ENCODE measurements around the gene MRPL16. TPM values are rescaled to one million over a fixed set of nuclear protein-coding genes. Genes with fewer than 3 reads are reported as not detected.
A peak's percentile ranks its signal among the peaks of the same experiment; 100 is the strongest.

The MRPL16 gene
- polyA plus RNA-seq, 1 of the 3 experiments (the other 2 are of a cell fraction) = 77.6 TPM

DNA sequence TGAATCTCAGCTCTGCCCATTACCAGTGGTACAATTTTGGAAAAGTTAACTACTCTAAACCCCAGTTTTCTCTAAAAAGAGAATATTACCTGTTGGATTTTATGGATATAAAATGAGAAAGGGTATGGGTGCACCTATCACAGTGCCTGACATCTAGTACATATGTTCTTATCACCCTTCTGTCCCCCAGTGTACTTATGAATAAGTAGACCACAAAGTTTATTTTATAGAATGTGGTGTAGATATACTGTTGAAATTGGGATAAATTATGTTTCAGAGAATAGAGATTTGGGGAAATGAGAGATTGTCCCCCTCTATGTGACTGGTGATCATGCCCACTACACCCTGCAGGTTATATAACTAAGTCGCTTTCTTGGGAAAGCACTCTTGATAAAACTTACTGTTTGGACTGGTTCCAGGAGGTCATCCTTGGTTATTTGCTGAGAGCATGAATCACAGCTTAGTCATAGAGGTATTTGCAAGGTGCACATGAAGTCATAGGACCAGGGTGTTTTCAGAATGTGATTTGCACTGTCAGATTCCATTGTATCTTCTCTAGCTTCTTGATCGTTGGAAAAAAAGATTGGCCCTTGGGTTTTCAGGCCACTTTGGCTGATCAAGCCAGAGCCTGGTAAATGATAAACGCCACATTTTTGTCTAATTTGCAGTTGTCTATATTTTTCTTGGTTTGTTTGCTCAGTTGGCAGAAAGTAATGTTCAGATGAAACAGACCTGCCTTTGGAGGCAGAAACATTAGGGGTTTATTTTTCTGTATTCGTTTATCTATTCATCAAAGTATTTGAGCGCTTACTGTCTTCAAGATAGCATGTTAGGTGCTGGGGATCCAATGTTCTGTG lies 34.1 kb downstream of the MRPL16 start (continued):
- TF ChIP-seq MEF2A (IDR thresholded peaks at IDR 0.05; ENCODE audit: borderline replicate concordance, low read depth) (no peak), JUND (IDR thresholded peaks at IDR 0.05) (peak; percentile 86), RCOR1 (IDR thresholded peaks at IDR 0.05; ENCODE audit: low read length) (no peak), TCF12 (IDR thresholded peaks at IDR 0.05) (peak; percentile 71), NFIC (IDR thresholded peaks at IDR 0.05; ENCODE audit: borderline replicate concordance) (peak; percentile 90), ELF1 (IDR thresholded peaks at IDR 0.05) (no peak), SIN3A (IDR thresholded peaks at IDR 0.05; ENCODE audit: borderline replicate concordance, low read depth, low read length) (no peak; the same call in 1 of the 2 replicates), EZH2phosphoT487 (IDR thresholded peaks at IDR 0.05; ENCODE audit: borderline replicate concordance, low read depth) (no peak), TEAD4 (IDR thresholded peaks at IDR 0.05; ENCODE audit: borderline replicate concordance, insufficient read depth) (0 out of 2 replicates have a peak, but pooled peaks have one; percentile 13), GABPA (IDR thresholded peaks at IDR 0.05; ENCODE audit: low read depth) (no peak), EP300 (IDR thresholded peaks at IDR 0.05; ENCODE audit: borderline replicate concordance in 1 of 2, low read depth in 1 of 2, low read length in 1 of 2) (0 out of 4 replicates have a peak, but pooled peaks of 1 of the 2 experiments have one; percentile 13), FOXM1 (IDR thresholded peaks at IDR 0.05; ENCODE audit: low read depth) (no peak), TAF1 (IDR thresholded peaks at IDR 0.05; ENCODE audit: borderline replicate concordance, low read depth, low read length) (no peak), RAD21 (IDR thresholded peaks at IDR 0.05; ENCODE audit: low read length) (no peak)
- TF ChIP-seq, protein P1, sequence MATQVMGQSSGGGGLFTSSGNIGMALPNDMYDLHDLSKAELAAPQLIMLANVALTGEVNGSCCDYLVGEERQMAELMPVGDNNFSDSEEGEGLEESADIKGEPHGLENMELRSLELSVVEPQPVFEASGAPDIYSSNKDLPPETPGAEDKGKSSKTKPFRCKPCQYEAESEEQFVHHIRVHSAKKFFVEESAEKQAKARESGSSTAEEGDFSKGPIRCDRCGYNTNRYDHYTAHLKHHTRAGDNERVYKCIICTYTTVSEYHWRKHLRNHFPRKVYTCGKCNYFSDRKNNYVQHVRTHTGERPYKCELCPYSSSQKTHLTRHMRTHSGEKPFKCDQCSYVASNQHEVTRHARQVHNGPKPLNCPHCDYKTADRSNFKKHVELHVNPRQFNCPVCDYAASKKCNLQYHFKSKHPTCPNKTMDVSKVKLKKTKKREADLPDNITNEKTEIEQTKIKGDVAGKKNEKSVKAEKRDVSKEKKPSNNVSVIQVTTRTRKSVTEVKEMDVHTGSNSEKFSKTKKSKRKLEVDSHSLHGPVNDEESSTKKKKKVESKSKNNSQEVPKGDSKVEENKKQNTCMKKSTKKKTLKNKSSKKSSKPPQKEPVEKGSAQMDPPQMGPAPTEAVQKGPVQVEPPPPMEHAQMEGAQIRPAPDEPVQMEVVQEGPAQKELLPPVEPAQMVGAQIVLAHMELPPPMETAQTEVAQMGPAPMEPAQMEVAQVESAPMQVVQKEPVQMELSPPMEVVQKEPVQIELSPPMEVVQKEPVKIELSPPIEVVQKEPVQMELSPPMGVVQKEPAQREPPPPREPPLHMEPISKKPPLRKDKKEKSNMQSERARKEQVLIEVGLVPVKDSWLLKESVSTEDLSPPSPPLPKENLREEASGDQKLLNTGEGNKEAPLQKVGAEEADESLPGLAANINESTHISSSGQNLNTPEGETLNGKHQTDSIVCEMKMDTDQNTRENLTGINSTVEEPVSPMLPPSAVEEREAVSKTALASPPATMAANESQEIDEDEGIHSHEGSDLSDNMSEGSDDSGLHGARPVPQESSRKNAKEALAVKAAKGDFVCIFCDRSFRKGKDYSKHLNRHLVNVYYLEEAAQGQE (IDR thresholded peaks at IDR 0.05; ENCODE audit: low read depth, low read length) = no peak
- TF ChIP-seq, protein P2, sequence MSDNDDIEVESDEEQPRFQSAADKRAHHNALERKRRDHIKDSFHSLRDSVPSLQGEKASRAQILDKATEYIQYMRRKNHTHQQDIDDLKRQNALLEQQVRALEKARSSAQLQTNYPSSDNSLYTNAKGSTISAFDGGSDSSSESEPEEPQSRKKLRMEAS (IDR thresholded peaks at IDR 0.05; ENCODE audit: low read depth) = peak; percentile 45; the same call in 1 of the 2 replicates
- TF ChIP-seq, protein P3, sequence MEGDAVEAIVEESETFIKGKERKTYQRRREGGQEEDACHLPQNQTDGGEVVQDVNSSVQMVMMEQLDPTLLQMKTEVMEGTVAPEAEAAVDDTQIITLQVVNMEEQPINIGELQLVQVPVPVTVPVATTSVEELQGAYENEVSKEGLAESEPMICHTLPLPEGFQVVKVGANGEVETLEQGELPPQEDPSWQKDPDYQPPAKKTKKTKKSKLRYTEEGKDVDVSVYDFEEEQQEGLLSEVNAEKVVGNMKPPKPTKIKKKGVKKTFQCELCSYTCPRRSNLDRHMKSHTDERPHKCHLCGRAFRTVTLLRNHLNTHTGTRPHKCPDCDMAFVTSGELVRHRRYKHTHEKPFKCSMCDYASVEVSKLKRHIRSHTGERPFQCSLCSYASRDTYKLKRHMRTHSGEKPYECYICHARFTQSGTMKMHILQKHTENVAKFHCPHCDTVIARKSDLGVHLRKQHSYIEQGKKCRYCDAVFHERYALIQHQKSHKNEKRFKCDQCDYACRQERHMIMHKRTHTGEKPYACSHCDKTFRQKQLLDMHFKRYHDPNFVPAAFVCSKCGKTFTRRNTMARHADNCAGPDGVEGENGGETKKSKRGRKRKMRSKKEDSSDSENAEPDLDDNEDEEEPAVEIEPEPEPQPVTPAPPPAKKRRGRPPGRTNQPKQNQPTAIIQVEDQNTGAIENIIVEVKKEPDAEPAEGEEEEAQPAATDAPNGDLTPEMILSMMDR (IDR thresholded peaks at IDR 0.05) = no peak
- TF ChIP-seq, protein P4, sequence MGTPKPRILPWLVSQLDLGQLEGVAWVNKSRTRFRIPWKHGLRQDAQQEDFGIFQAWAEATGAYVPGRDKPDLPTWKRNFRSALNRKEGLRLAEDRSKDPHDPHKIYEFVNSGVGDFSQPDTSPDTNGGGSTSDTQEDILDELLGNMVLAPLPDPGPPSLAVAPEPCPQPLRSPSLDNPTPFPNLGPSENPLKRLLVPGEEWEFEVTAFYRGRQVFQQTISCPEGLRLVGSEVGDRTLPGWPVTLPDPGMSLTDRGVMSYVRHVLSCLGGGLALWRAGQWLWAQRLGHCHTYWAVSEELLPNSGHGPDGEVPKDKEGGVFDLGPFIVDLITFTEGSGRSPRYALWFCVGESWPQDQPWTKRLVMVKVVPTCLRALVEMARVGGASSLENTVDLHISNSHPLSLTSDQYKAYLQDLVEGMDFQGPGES (IDR thresholded peaks at IDR 0.05; ENCODE audit: low read depth, low read length) = no peak
